ENCODE results near the gene BCCIP. TPM values are rescaled to one million over a fixed set of nuclear protein-coding genes. Genes with fewer than 3 reads are reported as not detected.

The BCCIP gene
- total and polyA plus RNA-seq, 4 donors = 39.8 to 77.1 (median 59.9) TPM

GRCh38 chr10:125795637-125796190, 27.6 kb upstream of the BCCIP start:
- Histone ChIP-seq H3K4me3 (ENCODE audit: low read depth, low read length) (no peak overlapping the region), H3K27me3 (ENCODE audit: control insufficient read depth, insufficient read depth, low read length) (no peaks in the 10 kb centered on the region), H3K36me3 (ENCODE audit: control insufficient read depth, insufficient read depth, low read length) (peaks cover 56% of the 10 kb centered on the region), H3K27ac (ENCODE audit: low read depth, low read length) (no peak overlapping the region), H3K9me3 (ENCODE audit: control insufficient read depth, insufficient read depth, low read length) (no peaks in the 10 kb centered on the region), H3K4me1 (ENCODE audit: control insufficient read depth, insufficient read depth, low read length) (peaks cover 12% of the 10 kb centered on the region)
- no peak for DNase-seq (ENCODE audit: low read depth in 4 of 6, low spot score in 6 of 6)
- WGBS (ENCODE audit: insufficient coverage) = 80% methylated on average over 8 of the region's 8 CpGs

- H3K36me3 ChIP-seq (ENCODE audit: control insufficient read depth, insufficient read depth, low read length) = peaks cover 53% of the 10 kb centered on the region
These were observed 25.9 kb upstream of the BCCIP start for GRCh38 chr10:125797424-125797823.

DNA sequence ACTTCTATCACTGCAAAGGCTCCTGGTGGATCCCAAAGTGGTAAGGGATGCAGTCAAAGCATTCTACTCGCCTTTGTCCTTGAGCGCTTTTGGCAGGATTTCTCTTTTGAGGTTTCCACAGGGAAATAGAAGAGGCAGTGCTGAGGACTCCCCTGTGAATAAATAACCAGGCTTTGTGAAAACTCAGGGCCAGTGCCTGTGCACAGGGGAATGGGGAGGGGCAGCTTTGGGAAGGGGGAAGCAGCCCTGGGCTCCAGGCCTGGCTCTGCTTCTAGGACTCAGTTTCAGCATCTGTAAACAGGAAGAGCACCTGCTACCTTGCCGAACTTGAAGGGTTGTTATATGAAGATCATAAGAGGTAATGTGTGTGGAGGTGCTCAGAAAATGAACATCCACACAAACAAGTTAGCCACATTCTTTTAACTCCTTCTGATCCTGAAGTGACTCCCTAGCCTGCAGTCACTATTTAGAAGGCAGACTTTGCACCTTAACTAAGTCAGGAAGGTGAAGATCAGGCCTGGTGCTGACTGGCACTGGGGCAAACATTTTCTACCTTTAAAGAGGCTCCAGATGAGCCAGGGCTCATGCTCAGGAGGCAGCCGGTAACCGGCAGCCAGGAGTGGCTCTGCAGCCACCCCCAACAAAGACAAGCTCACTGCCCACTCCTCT, 25.2 kb upstream of the BCCIP start:
- DNase-seq (ENCODE audit: low read depth in 4 of 6, low spot score in 6 of 6) = no peak
- no peak overlapping the region for H3K4me3 ChIP-seq (ENCODE audit: low read depth, low read length)
- H3K27ac ChIP-seq (ENCODE audit: low read depth, low read length) = no peak overlapping the region
- peaks cover 53% of the 10 kb centered on the region for H3K36me3 ChIP-seq (ENCODE audit: control insufficient read depth, insufficient read depth, low read length)
- no peaks in the 10 kb centered on the region for H3K9me3 ChIP-seq (ENCODE audit: control insufficient read depth, insufficient read depth, low read length)
- peaks cover 12% of the 10 kb centered on the region for H3K4me1 ChIP-seq (ENCODE audit: control insufficient read depth, insufficient read depth, low read length)
- H3K27me3 ChIP-seq (ENCODE audit: control insufficient read depth, insufficient read depth, low read length) = no peaks in the 10 kb centered on the region
- WGBS (ENCODE audit: insufficient coverage) = 45% methylated on average over 4 of the region's 5 CpGs

More at GRCh38 chr10:125797424-125797823, 25.9 kb upstream of the BCCIP start:
- DNase-seq (ENCODE audit: low read depth in 4 of 6, low spot score in 6 of 6) = no peak
- peaks cover 12% of the 10 kb centered on the region for H3K4me1 ChIP-seq (ENCODE audit: control insufficient read depth, insufficient read depth, low read length)
- WGBS (ENCODE audit: insufficient coverage) = 100% methylated on average over 7 of the region's 8 CpGs
- H3K9me3 ChIP-seq (ENCODE audit: control insufficient read depth, insufficient read depth, low read length) = no peaks in the 10 kb centered on the region
- no peaks in the 10 kb centered on the region for H3K27me3 ChIP-seq (ENCODE audit: control insufficient read depth, insufficient read depth, low read length)
- H3K27ac ChIP-seq (ENCODE audit: low read depth, low read length) = no peak overlapping the region
- H3K4me3 ChIP-seq (ENCODE audit: low read depth, low read length) = no peak overlapping the region

GRCh38 chr10:125799451-125800182, 23.7 kb upstream of the BCCIP start:
- H3K4me1 ChIP-seq (ENCODE audit: control insufficient read depth, insufficient read depth, low read length) = peaks cover 12% of the 10 kb centered on the region
- DNase-seq (ENCODE audit: low read depth in 4 of 6, low spot score in 6 of 6) = peak in 1 of 6 donors; percentile 21
- H3K27me3 ChIP-seq (ENCODE audit: control insufficient read depth, insufficient read depth, low read length) = no peaks in the 10 kb centered on the region
- no peak overlapping the region for H3K4me3 ChIP-seq (ENCODE audit: low read depth, low read length)
- H3K27ac ChIP-seq (ENCODE audit: low read depth, low read length) = no peak overlapping the region
- 100% methylated on average over 4 of the region's 8 CpGs for WGBS (ENCODE audit: insufficient coverage)
- H3K9me3 ChIP-seq (ENCODE audit: control insufficient read depth, insufficient read depth, low read length) = no peaks in the 10 kb centered on the region
- H3K36me3 ChIP-seq (ENCODE audit: control insufficient read depth, insufficient read depth, low read length) = peaks cover 51% of the 10 kb centered on the region

DNA sequence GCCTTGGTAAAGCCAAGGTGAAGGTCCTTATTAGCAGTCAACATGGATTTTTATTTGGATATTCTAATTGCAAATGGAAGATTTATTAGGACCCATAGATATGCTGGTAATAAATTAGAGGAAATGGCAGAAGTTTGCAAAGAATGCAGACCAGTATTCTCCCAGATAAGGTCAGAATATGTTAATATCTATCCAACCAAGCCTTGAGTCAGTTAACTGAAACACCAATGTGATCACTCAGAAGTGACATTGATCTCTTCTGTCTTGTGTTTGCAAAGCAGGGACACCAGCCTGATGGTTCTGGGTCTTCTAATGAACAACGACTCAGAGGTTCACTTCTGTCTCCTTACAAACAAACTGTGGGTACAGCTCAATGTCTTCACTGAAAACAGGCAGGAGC, 21.8 kb upstream of the BCCIP start:
- 100% methylated on average over 1 of the region's 1 CpG for WGBS (ENCODE audit: insufficient coverage)
- no peak for DNase-seq (ENCODE audit: low read depth in 4 of 6, low spot score in 6 of 6)
- peaks cover 43% of the 10 kb centered on the region for H3K36me3 ChIP-seq (ENCODE audit: control insufficient read depth, insufficient read depth, low read length)
- H3K4me3 ChIP-seq (ENCODE audit: low read depth, low read length) = no peak overlapping the region
- H3K9me3 ChIP-seq (ENCODE audit: control insufficient read depth, insufficient read depth, low read length) = no peaks in the 10 kb centered on the region
- H3K4me1 ChIP-seq (ENCODE audit: control insufficient read depth, insufficient read depth, low read length) = peaks cover 12% of the 10 kb centered on the region
- no peaks in the 10 kb centered on the region for H3K27me3 ChIP-seq (ENCODE audit: control insufficient read depth, insufficient read depth, low read length)
- H3K27ac ChIP-seq (ENCODE audit: low read depth, low read length) = no peak overlapping the region

DNA sequence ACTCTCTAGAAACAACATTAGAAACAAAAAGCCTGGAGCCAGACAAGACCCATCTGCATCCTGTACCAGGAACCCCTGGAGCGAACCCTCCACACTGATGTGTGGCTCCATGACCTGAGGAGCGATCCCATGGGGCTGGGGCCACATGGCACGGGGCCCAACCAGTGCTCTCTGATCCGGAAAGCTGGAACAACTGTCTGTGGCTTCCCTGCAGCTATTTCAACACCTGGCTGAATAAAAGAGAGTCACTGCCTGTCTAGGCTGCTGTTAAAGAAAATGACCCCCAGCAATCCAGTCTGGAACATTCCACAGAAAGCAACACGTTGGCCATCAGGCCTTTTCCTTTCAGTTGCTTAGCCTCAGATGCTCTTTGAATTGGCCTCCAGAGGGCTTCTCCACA, 21.2 kb upstream of the BCCIP start:
- no peak overlapping the region for H3K27ac ChIP-seq (ENCODE audit: low read depth, low read length)
- H3K9me3 ChIP-seq (ENCODE audit: control insufficient read depth, insufficient read depth, low read length) = no peaks in the 10 kb centered on the region
- H3K27me3 ChIP-seq (ENCODE audit: control insufficient read depth, insufficient read depth, low read length) = no peaks in the 10 kb centered on the region
- WGBS (ENCODE audit: insufficient coverage) = 88% methylated on average over 5 of the region's 5 CpGs
- peaks cover 43% of the 10 kb centered on the region for H3K36me3 ChIP-seq (ENCODE audit: control insufficient read depth, insufficient read depth, low read length)
- DNase-seq (ENCODE audit: low read depth in 4 of 6, low spot score in 6 of 6) = no peak
- peaks cover 12% of the 10 kb centered on the region for H3K4me1 ChIP-seq (ENCODE audit: control insufficient read depth, insufficient read depth, low read length)
- H3K4me3 ChIP-seq (ENCODE audit: low read depth, low read length) = no peak overlapping the region

DNA sequence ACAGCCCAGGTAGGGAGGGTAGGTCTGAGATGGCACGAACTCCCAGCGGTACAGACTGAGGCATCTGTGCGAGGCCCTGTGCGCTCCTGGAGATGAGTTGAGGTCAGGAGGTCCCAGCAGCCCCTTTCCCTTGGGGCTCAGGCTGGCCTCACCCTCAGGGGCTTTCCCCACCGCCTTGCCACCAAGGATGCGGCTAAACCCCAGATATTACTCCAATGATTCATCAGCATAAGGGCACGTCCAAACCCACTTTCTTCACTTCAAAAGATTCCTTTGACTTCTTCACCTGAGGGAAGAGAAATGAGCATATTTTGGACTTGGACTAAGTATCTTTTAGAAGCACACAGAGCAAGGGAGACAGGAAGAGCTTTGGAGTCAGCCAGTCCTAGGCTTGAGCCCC, 20.6 kb upstream of the BCCIP start:
- Histone ChIP-seq H3K27me3 (ENCODE audit: control insufficient read depth, insufficient read depth, low read length) (no peaks in the 10 kb centered on the region), H3K4me3 (ENCODE audit: low read depth, low read length) (no peak overlapping the region), H3K27ac (ENCODE audit: low read depth, low read length) (no peak overlapping the region), H3K36me3 (ENCODE audit: control insufficient read depth, insufficient read depth, low read length) (peaks cover 39% of the 10 kb centered on the region), H3K4me1 (ENCODE audit: control insufficient read depth, insufficient read depth, low read length) (peaks cover 12% of the 10 kb centered on the region), H3K9me3 (ENCODE audit: control insufficient read depth, insufficient read depth, low read length) (no peaks in the 10 kb centered on the region)
- WGBS (ENCODE audit: insufficient coverage) = 94% methylated on average over 5 of the region's 7 CpGs
- DNase-seq (ENCODE audit: low read depth in 4 of 6, low spot score in 6 of 6) = no peak

DNA sequence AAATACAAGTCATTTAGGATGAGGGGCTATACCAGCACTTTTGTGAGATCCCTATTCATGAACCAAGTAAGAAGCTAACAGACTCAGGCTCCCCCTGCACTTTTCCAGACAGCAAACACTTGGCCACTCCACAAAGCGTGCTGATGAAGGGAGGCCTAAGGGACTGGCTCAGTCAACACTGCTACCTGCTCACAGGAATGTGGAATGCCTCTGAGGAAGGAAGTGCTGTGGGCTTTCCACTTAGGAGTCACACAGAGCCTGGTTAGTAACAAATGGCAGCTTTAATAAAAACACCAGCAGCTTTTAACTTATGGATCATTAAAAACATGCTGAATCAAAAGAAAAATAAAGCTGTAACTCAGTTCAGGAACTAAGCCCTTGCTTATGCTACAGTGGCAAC, 15.3 kb upstream of the BCCIP start:
- no peaks in the 10 kb centered on the region for H3K4me1 ChIP-seq (ENCODE audit: control insufficient read depth, insufficient read depth, low read length)
- no peaks in the 10 kb centered on the region for H3K27me3 ChIP-seq (ENCODE audit: control insufficient read depth, insufficient read depth, low read length)
- peaks cover 21% of the 10 kb centered on the region for H3K36me3 ChIP-seq (ENCODE audit: control insufficient read depth, insufficient read depth, low read length)
- no peak overlapping the region for H3K27ac ChIP-seq (ENCODE audit: low read depth, low read length)
- H3K9me3 ChIP-seq (ENCODE audit: control insufficient read depth, insufficient read depth, low read length) = no peaks in the 10 kb centered on the region
- no CpG with 5 or more reads among the region's 1 CpG for WGBS (ENCODE audit: insufficient coverage)
- H3K4me3 ChIP-seq (ENCODE audit: low read depth, low read length) = no peak overlapping the region
- DNase-seq (ENCODE audit: low read depth in 4 of 6, low spot score in 6 of 6) = no peak

DNA sequence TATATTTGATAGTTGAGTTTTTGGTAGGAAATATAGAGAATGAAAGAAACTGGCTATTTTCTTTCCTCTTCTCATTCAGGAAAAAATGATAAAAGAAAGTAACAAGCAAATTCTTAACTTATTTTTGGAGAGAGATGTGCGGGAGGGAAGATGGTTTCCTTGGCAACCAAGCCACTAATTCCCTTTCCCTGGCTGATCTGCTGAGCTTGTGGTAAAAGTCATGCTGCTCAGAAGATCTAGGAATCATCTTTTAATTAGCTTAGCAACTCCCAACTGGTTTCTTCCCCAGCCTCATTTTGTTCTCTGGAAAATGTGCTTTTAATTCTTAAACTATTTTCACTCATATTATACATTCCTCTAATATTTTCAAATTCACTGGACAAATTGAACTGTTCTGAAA, 12.1 kb upstream of the BCCIP start:
- Histone ChIP-seq H3K27ac (ENCODE audit: low read depth, low read length) (no peak overlapping the region), H3K4me3 (ENCODE audit: low read depth, low read length) (no peak overlapping the region), H3K36me3 (ENCODE audit: control insufficient read depth, insufficient read depth, low read length) (peaks cover 18% of the 10 kb centered on the region), H3K27me3 (ENCODE audit: control insufficient read depth, insufficient read depth, low read length) (no peaks in the 10 kb centered on the region), H3K9me3 (ENCODE audit: control insufficient read depth, insufficient read depth, low read length) (no peaks in the 10 kb centered on the region), H3K4me1 (ENCODE audit: control insufficient read depth, insufficient read depth, low read length) (no peaks in the 10 kb centered on the region)
- peak in 2 of 6 donors; percentile 18 to 82 for DNase-seq (ENCODE audit: low read depth in 4 of 6, low spot score in 6 of 6)
- WGBS (ENCODE audit: insufficient coverage) = 40% methylated on average over 1 of the region's 1 CpG
